GM18858 (cell line): ENCODE data around the gene DUSP22.
A peak's percentile ranks its signal among the peaks of the same experiment; 100 is the strongest.

Experiments
- ATAC-seq: cut with Tn5 transposase; IDR thresholded peaks from one replicate; pipeline ENCODE4 v1.9.1; 2021; ENCODE audit not compliant: unreplicated experiment

DUSP22 gene

GRCh38 chr6:336159-337114, 44.1 kb downstream of the DUSP22 start:
- ATAC-seq, result peak; percentile 38

GRCh38 chr6:337805-338368, 45.6 kb downstream of the DUSP22 start:
- no peak for ATAC-seq

- ATAC-seq, result no peak
These were observed 46.6 kb downstream of the DUSP22 start for GRCh38 chr6:338815-339262.

GRCh38 chr6:339480-339879, 47.2 kb downstream of the DUSP22 start:
- peak; percentile 17 for ATAC-seq

- no peak for ATAC-seq
These were observed 48.1 kb downstream of the DUSP22 start for GRCh38 chr6:340186-340955.

GRCh38 chr6:340991-341827, 48.9 kb downstream of the DUSP22 start:
- ATAC-seq, result peak; percentile 24

- ATAC-seq, result peak; percentile 46
These were observed 49.9 kb downstream of the DUSP22 start for GRCh38 chr6:341914-342831.

GRCh38 chr6:342832-343179, 50.5 kb downstream of the DUSP22 start:
- no peak for ATAC-seq

- ATAC-seq, result no peak
These were observed 51.1 kb downstream of the DUSP22 start for GRCh38 chr6:343226-343935.

GRCh38 chr6:343960-344815, 51.9 kb downstream of the DUSP22 start:
- no peak for ATAC-seq

- ATAC-seq, result no peak
These were observed 52.6 kb downstream of the DUSP22 start for GRCh38 chr6:344816-345340.

- ATAC-seq, result no peak
These were observed 53.6 kb downstream of the DUSP22 start for GRCh38 chr6:345747-346385.

GRCh38 chr6:346386-347030, 54.2 kb downstream of the DUSP22 start:
- no peak for ATAC-seq

GRCh38 chr6:347232-347631, 54.9 kb downstream of the DUSP22 start:
- peak; percentile 92 for ATAC-seq

GRCh38 chr6:347951-348859, 55.9 kb downstream of the DUSP22 start:
- no peak for ATAC-seq

GRCh38 chr6:348860-349396, 56.6 kb downstream of the DUSP22 start:
- no peak for ATAC-seq
